Measurements from ENCODE around the gene OAS2.

DNA sequence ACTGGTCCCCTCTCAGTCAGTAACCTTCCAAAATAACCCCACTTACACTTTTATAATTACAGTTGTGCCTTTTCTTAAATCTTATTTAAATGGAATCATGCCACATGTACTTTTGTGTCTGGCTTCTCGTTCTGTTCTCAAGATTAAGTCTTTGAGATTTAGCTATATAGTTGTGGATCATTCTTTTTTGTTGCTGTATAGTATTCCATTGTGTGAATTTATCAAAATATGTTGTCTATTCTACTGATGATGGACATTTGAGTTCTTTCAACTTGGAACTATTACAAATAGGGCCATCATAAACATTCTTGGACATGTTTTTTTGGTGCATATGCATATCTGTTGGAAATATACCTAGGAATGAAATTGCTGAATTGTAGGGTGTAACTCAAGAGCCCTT lies 31.0 kb upstream of the OAS2 start:
- TF ChIP-seq CHD4 (IDR thresholded peaks at IDR 0.05; ENCODE audit: borderline replicate concordance) (no peak; the same call in 1 of the 2 replicates), HDAC2 (IDR thresholded peaks at IDR 0.05) (no peak), RAD21 (conservative IDR thresholded peaks at IDR 0.05 in 1 of 2, IDR thresholded peaks at IDR 0.05 in 1 of 2) (no peak)

Data from A549 (cell line).